HUES64 (cell line): Measurements from ENCODE around the gene SLC2A11.
"Not testable (repeated sequence)": the region's sequence is repeated elsewhere in the genome, so short reads cannot be mapped to it uniquely, and the experiment has no call there.

Experiments
- H3K27ac ChIP-seq: 2 replicates; pipeline ENCODE4 v1.7.0; 2013; ENCODE audit warnings: low read depth, low read length, inconsistent platforms
- H3K27me3 ChIP-seq: 2 replicates; pipeline ENCODE4 v1.6.1; 2013; ENCODE audit warnings: mild to moderate bottlenecking, low read length; ENCODE audit not compliant: insufficient read depth
- H3K36me3 ChIP-seq: 2 replicates; pipeline ENCODE4 v1.6.1; 2013; ENCODE audit warnings: mild to moderate bottlenecking, low read length; ENCODE audit not compliant: insufficient read depth
- H3K4me1 ChIP-seq: 2 replicates; pipeline ENCODE4 v1.6.1; 2013; ENCODE audit warnings: mild to moderate bottlenecking, low read length, moderate library complexity; ENCODE audit not compliant: insufficient read depth
- H3K4me3 ChIP-seq: 2 replicates; pipeline ENCODE4 v1.5.1; 2013; ENCODE audit warnings: mild to moderate bottlenecking, low read length, moderate library complexity
- H3K9ac ChIP-seq: 2 replicates; pipeline ENCODE4 v1.6.1; 2013; ENCODE audit warnings: mild to moderate bottlenecking, low read depth, low read length
- H3K9me3 ChIP-seq: 2 replicates; pipeline ENCODE4 v1.6.1; 2013; ENCODE audit warnings: low read depth, low read length; ENCODE audit not compliant: insufficient read depth
- WGBS: fragments of 150-250, 120-280 bp; methylation state at CpG from one replicate; pipeline ENCODE4 v1.1.7; 2013; ENCODE audit warnings: missing lambda C conversion rate; 5-methylcytosine and 5-hydroxymethylcytosine counted together

The SLC2A11 gene

GRCh38 chr22:23911318-23911980 lies 53.8 kb downstream of the SLC2A11 start:
- Histone ChIP-seq H3K27ac (no peak overlapping the region), H3K4me1 (peaks cover 31% of the 10 kb centered on the region), H3K27me3 (no peaks in the 10 kb centered on the region), H3K4me3 (no peak overlapping the region), H3K9me3 (no peaks in the 10 kb centered on the region; the same call in 1 of the 2 replicates), H3K9ac (no peak overlapping the region), H3K36me3 (no peaks in the 10 kb centered on the region)
- WGBS: 96% methylated on average over 9 of the region's 12 CpGs

- H3K4me3 ChIP-seq: no peak overlapping the region
- no peaks in the 10 kb centered on the region; the same call in 1 of the 2 replicates for H3K9me3 ChIP-seq
- H3K9ac ChIP-seq: no peak overlapping the region
- WGBS: 95% methylated on average over 9 of the region's 9 CpGs
- no peaks in the 10 kb centered on the region for H3K27me3 ChIP-seq
- H3K27ac ChIP-seq: no peak overlapping the region
- no peaks in the 10 kb centered on the region for H3K36me3 ChIP-seq
- peaks cover 25% of the 10 kb centered on the region for H3K4me1 ChIP-seq
Observed at GRCh38 chr22:23912293-23912903, 54.7 kb downstream of the SLC2A11 start.

- 55% methylated on average over 1 of the region's 1 CpG for WGBS
- Histone ChIP-seq H3K4me1 (peaks cover 20% of the 10 kb centered on the region), H3K9me3 (no peaks in the 10 kb centered on the region; the same call in 1 of the 2 replicates), H3K27me3 (no peaks in the 10 kb centered on the region), H3K4me3 (peak overlapping the region; percentile 57), H3K36me3 (no peaks in the 10 kb centered on the region), H3K27ac (peak overlapping the region; percentile 78; the same call in 1 of the 2 replicates), H3K9ac (peak overlapping the region; percentile 70)
Observed at GRCh38 chr22:23913306-23913660, 55.6 kb downstream of the SLC2A11 start.

- Histone ChIP-seq H3K9me3 (no peaks in the 10 kb centered on the region; the same call in 1 of the 2 replicates), H3K27ac (peak overlapping the region; percentile 78; the same call in 1 of the 2 replicates), H3K4me3 (peak overlapping the region; percentile 57), H3K9ac (peak overlapping the region; percentile 70), H3K27me3 (no peaks in the 10 kb centered on the region), H3K4me1 (peaks cover 14% of the 10 kb centered on the region), H3K36me3 (no peaks in the 10 kb centered on the region)
- WGBS: 24% methylated on average over 43 of the region's 44 CpGs
Observed at GRCh38 chr22:23913661-23914353, 56.1 kb downstream of the SLC2A11 start.

GRCh38 chr22:23915290-23915689 lies 57.6 kb downstream of the SLC2A11 start:
- H3K4me1 ChIP-seq: peaks cover 4% of the 10 kb centered on the region; the same call in 1 of the 2 replicates
- H3K9ac ChIP-seq: no peak overlapping the region
- H3K9me3 ChIP-seq: no peaks in the 10 kb centered on the region; the same call in 1 of the 2 replicates
- 93% methylated on average over 3 of the region's 3 CpGs for WGBS
- H3K27me3 ChIP-seq: no peaks in the 10 kb centered on the region
- H3K27ac ChIP-seq: no peak overlapping the region
- H3K4me3 ChIP-seq: no peak overlapping the region
- H3K36me3 ChIP-seq: no peaks in the 10 kb centered on the region

- not testable (repeated sequence) for H3K9ac ChIP-seq, H3K4me1 ChIP-seq, H3K4me3 ChIP-seq, H3K27ac ChIP-seq, H3K27me3 ChIP-seq
- WGBS: 100% methylated on average over 1 of the region's 1 CpG
- peaks cover 11% of the 10 kb centered on the region; the same call in 1 of the 2 replicates for H3K9me3 ChIP-seq
- peaks cover 11% of the 10 kb centered on the region for H3K36me3 ChIP-seq
Observed at GRCh38 chr22:23920267-23920611, 62.6 kb downstream of the SLC2A11 start.

- H3K4me3 ChIP-seq, H3K27ac ChIP-seq, H3K27me3 ChIP-seq, H3K4me1 ChIP-seq, H3K9ac ChIP-seq: not testable (repeated sequence)
- Histone ChIP-seq H3K9me3 (peaks cover 18% of the 10 kb centered on the region), H3K36me3 (peaks cover 21% of the 10 kb centered on the region)
- WGBS: 96% methylated on average over 13 of the region's 13 CpGs
Observed at GRCh38 chr22:23921586-23922201, 64.0 kb downstream of the SLC2A11 start.

GRCh38 chr22:23922921-23923320 lies 65.2 kb downstream of the SLC2A11 start:
- Histone ChIP-seq H3K9ac (no peak overlapping the region), H3K4me1 (no peaks in the 10 kb centered on the region), H3K36me3 (peaks cover 21% of the 10 kb centered on the region), H3K27ac (no peak overlapping the region), H3K9me3 (peaks cover 18% of the 10 kb centered on the region), H3K27me3 (no peaks in the 10 kb centered on the region), H3K4me3 (no peak overlapping the region)
- 94% methylated on average over 2 of the region's 2 CpGs for WGBS

- Histone ChIP-seq H3K4me3 (no peak overlapping the region), H3K9me3 (peaks cover 18% of the 10 kb centered on the region), H3K27me3 (no peaks in the 10 kb centered on the region), H3K27ac (no peak overlapping the region), H3K9ac (no peak overlapping the region), H3K4me1 (no peaks in the 10 kb centered on the region), H3K36me3 (peaks cover 21% of the 10 kb centered on the region)
- WGBS: 96% methylated on average over 5 of the region's 6 CpGs
Observed at GRCh38 chr22:23925020-23925606, 67.4 kb downstream of the SLC2A11 start.

GRCh38 chr22:23926561-23926960 lies 68.9 kb downstream of the SLC2A11 start:
- Histone ChIP-seq H3K9ac (no peak overlapping the region), H3K27ac (no peak overlapping the region), H3K27me3 (no peaks in the 10 kb centered on the region), H3K9me3 (peaks cover 23% of the 10 kb centered on the region), H3K4me3 (no peak overlapping the region), H3K4me1 (no peaks in the 10 kb centered on the region), H3K36me3 (peaks cover 21% of the 10 kb centered on the region)
- WGBS: 76% methylated on average over 14 of the region's 14 CpGs
